ENCODE data around the gene GGT5.

GRCh38 chr22:24189249-24190158 lies 55.4 kb downstream of the GGT5 start:
- TF ChIP-seq CTCF (IDR thresholded peaks at IDR 0.05; ENCODE audit: low read depth, low read length) = peak; percentile 85
- no peak for TF ChIP-seq EZH2phosphoT487 (IDR thresholded peaks at IDR 0.05; ENCODE audit: low read depth)

All from OCI-LY3 (cell line).